Mesendoderm (in vitro differentiated cells): ENCODE measurements around the gene RETN. TPM values are rescaled to one million over a fixed set of nuclear protein-coding genes. Genes with fewer than 3 reads are reported as not detected.

Source experiments
- DNase-seq: peaks from one replicate; pipeline ENCODE4 v3.0.0; 2013
- H2AK5ac ChIP-seq: 2 replicates; pipeline ENCODE4 v1.6.1; 2013; ENCODE audit warnings: low read length, inconsistent platforms
- H2BK120ac ChIP-seq: 2 replicates; pipeline ENCODE4 v1.6.1; 2013; ENCODE audit warnings: low read depth, mild to moderate bottlenecking, low read length, moderate library complexity, mixed read lengths
- H2BK15ac ChIP-seq: replicated peaks from 2 replicates; pipeline ENCODE4 v1.6.1; 2013; ENCODE audit warnings: low read depth, mild to moderate bottlenecking, moderate library complexity
- H2BK5ac ChIP-seq: 2 replicates; pipeline ENCODE4 v1.6.1; 2013; ENCODE audit warnings: low read length, inconsistent platforms
- H3K18ac ChIP-seq: 2 replicates; pipeline ENCODE4 v1.6.1; 2013; ENCODE audit warnings: mild to moderate bottlenecking, low read length, mixed read lengths
- H3K23ac ChIP-seq: one replicate; pipeline ENCODE4 v1.6.1; 2013; ENCODE audit warnings: low read length
- H3K27ac ChIP-seq: 2 replicates; pipeline ENCODE4 v1.5.1; 2013; ENCODE audit warnings: low read depth, mild to moderate bottlenecking, inconsistent platforms, low read length, moderate library complexity
- H3K27me3 ChIP-seq: 2 replicates; pipeline ENCODE4 v1.6.1; 2013; ENCODE audit warnings: low read length, control low read depth, mild to moderate bottlenecking, inconsistent platforms; ENCODE audit not compliant: insufficient read depth, poor library complexity
- H3K36me3 ChIP-seq: 2 replicates; pipeline ENCODE4 v1.6.1; 2013; ENCODE audit warnings: low read length, inconsistent platforms; ENCODE audit not compliant: control insufficient read depth, insufficient read depth
- H3K4ac ChIP-seq: one replicate; pipeline ENCODE4 v1.6.1; 2013; ENCODE audit warnings: low read depth, mild to moderate bottlenecking, low read length, moderate library complexity
- H3K4me1 ChIP-seq: 2 replicates; pipeline ENCODE4 v1.6.1; 2013; ENCODE audit warnings: low read depth, low read length, inconsistent platforms; ENCODE audit not compliant: control insufficient read depth
- H3K4me2 ChIP-seq: 2 replicates; pipeline ENCODE4 v1.6.1; 2013; ENCODE audit warnings: low read length
- H3K4me3 ChIP-seq: 2 replicates; pipeline ENCODE4 v1.5.1; 2013; ENCODE audit warnings: mild to moderate bottlenecking, low read length
- H3K56ac ChIP-seq: one replicate; pipeline ENCODE4 v1.6.1; 2013; ENCODE audit warnings: low read length
- H3K79me1 ChIP-seq: 2 replicates; pipeline ENCODE4 v1.6.1; 2013; ENCODE audit warnings: low read length, inconsistent platforms
- H3K79me2 ChIP-seq: 2 replicates; pipeline ENCODE4 v1.6.1; 2013; ENCODE audit warnings: mild to moderate bottlenecking, low read length; ENCODE audit not compliant: control insufficient read depth, insufficient read depth
- H3K9ac ChIP-seq: 2 replicates; pipeline ENCODE4 v1.6.1; 2013; ENCODE audit warnings: low read length, inconsistent platforms
- H4K5ac ChIP-seq: one replicate; pipeline ENCODE4 v1.6.1; 2013; ENCODE audit warnings: low read length
- H4K8ac ChIP-seq: one replicate; pipeline ENCODE4 v1.6.1; 2013; ENCODE audit warnings: low read depth, mild to moderate bottlenecking, control low read depth, low read length, moderate library complexity
- WGBS: extraction: QIAGEN DNeasy Blood & Tissue Kit; methylation state at CpG from one replicate; pipeline ENCODE4 v1.1.7; 2013; ENCODE audit warnings: low lambda C conversion rate, missing lambda C conversion rate; ENCODE audit not compliant: insufficient coverage; ENCODE audit errors: extremely low coverage; 5-methylcytosine and 5-hydroxymethylcytosine counted together
- polyA plus RNA-seq, 2 experiments: library from polyadenylated mRNA; stranded (reverse); fragments of 200-250 nt; gene quantifications; one replicate each; pipeline ENCODE4 v1.2.3, GENCODE V29; 2013

Gene RETN, protein sequence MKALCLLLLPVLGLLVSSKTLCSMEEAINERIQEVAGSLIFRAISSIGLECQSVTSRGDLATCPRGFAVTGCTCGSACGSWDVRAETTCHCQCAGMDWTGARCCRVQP
- not detected for polyA plus RNA-seq (2013, experiment 1 of 2)
- not detected for polyA plus RNA-seq (2013, experiment 2 of 2)

DNA sequence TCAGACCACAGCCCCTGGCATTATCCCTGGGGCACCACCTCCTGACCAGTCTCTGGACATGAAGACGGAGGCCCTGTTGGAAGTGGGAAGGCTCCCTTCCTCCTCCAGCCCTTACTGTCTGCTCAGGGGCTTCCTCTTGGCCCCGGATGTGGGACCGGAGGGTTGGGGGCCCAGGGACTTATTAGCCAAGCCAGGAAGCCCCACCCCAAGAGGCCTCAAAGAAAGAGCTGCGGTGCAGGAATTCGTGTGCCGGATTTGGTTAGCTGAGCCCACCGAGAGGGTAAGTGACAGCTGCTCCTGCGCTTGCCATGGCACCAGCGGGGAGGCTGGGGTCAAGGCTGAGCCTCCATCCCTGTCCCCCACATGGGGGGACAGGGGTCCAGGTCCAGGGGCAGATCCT, at the start of gene RETN:
TSS of gene RETN (plus strand) at position 208 of the 400 bp plus-strand sequence. CDS start 278 bp downstream, outside the sequence.
- no peak within 1 kb of the TSS for H3K4me2 ChIP-seq
- H4K8ac ChIP-seq: no peak within 1 kb of the TSS
- H4K5ac ChIP-seq: no peak within 1 kb of the TSS
- H3K27ac ChIP-seq: no peak within 1 kb of the TSS
- H3K79me1 ChIP-seq: no peaks in the 10 kb centered on the region
- no peaks in the 10 kb centered on the region for H3K79me2 ChIP-seq
- no peak within 1 kb of the TSS for H3K56ac ChIP-seq
- H2BK120ac ChIP-seq: no peak within 1 kb of the TSS
- H3K18ac ChIP-seq: no peak within 1 kb of the TSS
- no peak within 1 kb of the TSS for H3K23ac ChIP-seq
- H3K36me3 ChIP-seq: no peaks in the 10 kb centered on the region
- H2BK15ac ChIP-seq: no peak within 1 kb of the TSS
- no peak within 1 kb of the TSS for H3K4ac ChIP-seq
- H2AK5ac ChIP-seq: no peak within 1 kb of the TSS
- WGBS: no CpG with 5 or more reads among the region's 9 CpGs
- no peak within 1 kb of the TSS for H2BK5ac ChIP-seq
- no peak within 1 kb of the TSS for H3K4me3 ChIP-seq
- H3K9ac ChIP-seq: no peak within 1 kb of the TSS
- H3K4me1 ChIP-seq: no peaks in the 10 kb centered on the region
- H3K27me3 ChIP-seq: no peaks in the 10 kb centered on the region
- DNase-seq: no peak

DNA sequence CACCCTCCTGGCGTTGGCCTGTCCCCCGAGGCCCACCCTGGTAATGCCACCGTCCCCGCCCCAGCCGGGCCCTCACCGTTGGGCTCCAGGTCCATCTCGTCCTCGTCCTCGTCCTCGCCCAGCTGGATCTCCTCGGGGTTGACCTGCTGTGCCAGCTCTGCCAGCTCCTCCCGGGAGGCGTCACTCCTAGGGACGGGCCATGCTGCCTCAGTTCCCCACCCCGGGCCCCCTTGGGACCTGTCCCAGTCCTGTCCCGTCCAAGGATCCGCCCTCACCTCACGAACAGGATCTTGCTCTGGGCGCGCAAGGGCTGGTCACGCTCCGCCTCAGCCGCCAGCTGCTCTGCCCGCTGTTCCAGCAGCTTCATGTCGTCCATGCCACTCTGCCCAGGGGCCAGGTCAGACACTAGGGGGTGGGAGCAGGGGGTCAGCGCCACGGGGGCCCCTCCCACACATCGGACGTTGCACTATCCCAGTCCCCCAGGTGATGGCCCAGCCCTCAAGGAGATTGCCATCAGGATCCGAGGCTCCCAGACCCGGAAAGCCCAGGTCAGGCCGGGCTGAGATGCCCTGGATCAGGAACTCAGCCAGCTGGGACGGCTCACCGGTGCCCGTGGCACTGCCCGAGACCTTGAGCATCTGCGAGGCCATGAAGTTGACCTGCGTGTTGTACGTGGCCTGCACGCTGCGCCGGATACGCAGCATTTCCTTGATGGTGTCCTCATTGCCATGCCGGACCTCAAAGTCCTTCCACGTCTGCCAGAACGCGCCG, 49.0 kb upstream of the RETN start:
- no peak overlapping the region for H3K23ac ChIP-seq
- no peak overlapping the region for H2BK5ac ChIP-seq
- no peaks in the 10 kb centered on the region for H3K4me1 ChIP-seq
- H3K4me3 ChIP-seq: no peak overlapping the region
- H3K9ac ChIP-seq: no peak overlapping the region
- H3K79me2 ChIP-seq: no peaks in the 10 kb centered on the region
- H4K8ac ChIP-seq: no peak overlapping the region
- WGBS: no CpG with 5 or more reads among the region's 48 CpGs
- H3K79me1 ChIP-seq: no peaks in the 10 kb centered on the region
- no peak overlapping the region for H2BK15ac ChIP-seq
- no peak overlapping the region for H3K56ac ChIP-seq
- no peak for DNase-seq
- no peak overlapping the region for H3K27ac ChIP-seq
- H3K4ac ChIP-seq: no peak overlapping the region
- no peaks in the 10 kb centered on the region for H3K27me3 ChIP-seq
- no peak overlapping the region for H3K18ac ChIP-seq
- no peak overlapping the region for H2BK120ac ChIP-seq
- no peak overlapping the region for H4K5ac ChIP-seq
- no peak overlapping the region for H3K4me2 ChIP-seq
- no peak overlapping the region for H2AK5ac ChIP-seq
- H3K36me3 ChIP-seq: peaks cover 9% of the 10 kb centered on the region

DNA sequence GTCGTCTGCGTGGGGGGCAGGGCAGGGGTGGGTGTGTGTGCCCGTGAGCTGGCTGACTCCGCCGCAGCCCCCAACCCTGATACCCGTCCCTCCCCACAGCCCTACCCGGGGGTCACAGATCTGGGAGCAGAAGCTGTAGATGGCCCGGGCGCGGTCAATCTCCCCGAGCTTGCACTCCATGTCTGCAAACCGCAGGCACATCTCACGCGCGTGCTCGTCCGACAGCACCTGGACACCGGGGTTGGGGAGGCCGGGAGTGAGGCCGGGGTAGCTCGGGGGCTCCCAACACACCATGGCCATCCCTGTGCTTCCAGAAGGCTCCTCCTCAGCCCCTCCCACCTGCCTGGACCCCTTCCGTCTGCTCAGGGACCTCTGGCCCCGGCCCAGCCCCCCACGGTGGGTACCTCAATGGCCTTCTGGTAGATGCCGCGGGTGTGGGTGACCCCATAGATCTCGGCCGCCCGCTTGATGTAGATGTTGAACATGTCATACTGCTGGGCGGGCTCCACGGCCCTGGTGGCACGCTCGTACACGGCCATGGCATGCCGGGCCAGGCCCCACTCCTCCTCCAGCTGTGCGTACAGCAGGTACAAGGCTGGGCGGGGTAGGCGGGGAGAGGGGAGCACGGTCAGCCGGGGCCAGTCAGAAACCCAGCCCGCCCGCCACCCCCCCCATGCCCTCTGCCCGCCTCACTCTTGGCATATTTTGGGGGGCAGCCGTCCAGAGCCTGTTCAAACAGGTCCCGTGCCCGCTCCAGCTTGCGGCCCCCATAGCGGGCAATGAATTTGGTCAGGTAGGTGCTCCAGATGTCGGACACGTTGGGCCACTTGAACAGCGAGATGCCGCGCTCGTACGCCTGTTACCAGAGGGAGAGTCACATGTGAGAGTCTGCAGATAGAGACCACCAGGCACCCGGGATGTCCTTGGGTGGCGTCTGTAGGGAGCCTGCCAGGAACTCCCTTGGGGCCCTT, 48.1 kb upstream of the RETN start:
- Histone ChIP-seq H3K4ac (no peak overlapping the region), H2BK5ac (no peak overlapping the region), H3K4me1 (no peaks in the 10 kb centered on the region), H3K79me2 (no peaks in the 10 kb centered on the region), H3K27me3 (no peaks in the 10 kb centered on the region), H3K27ac (no peak overlapping the region), H2BK15ac (no peak overlapping the region), H2BK120ac (no peak overlapping the region), H3K9ac (no peak overlapping the region), H3K79me1 (no peaks in the 10 kb centered on the region), H3K56ac (no peak overlapping the region), H3K23ac (no peak overlapping the region), H3K4me3 (no peak overlapping the region), H4K8ac (no peak overlapping the region), H2AK5ac (no peak overlapping the region), H3K36me3 (peaks cover 9% of the 10 kb centered on the region), H3K18ac (no peak overlapping the region), H4K5ac (no peak overlapping the region), H3K4me2 (no peak overlapping the region)
- no CpG with 5 or more reads among the region's 57 CpGs for WGBS
- no peak for DNase-seq

DNA sequence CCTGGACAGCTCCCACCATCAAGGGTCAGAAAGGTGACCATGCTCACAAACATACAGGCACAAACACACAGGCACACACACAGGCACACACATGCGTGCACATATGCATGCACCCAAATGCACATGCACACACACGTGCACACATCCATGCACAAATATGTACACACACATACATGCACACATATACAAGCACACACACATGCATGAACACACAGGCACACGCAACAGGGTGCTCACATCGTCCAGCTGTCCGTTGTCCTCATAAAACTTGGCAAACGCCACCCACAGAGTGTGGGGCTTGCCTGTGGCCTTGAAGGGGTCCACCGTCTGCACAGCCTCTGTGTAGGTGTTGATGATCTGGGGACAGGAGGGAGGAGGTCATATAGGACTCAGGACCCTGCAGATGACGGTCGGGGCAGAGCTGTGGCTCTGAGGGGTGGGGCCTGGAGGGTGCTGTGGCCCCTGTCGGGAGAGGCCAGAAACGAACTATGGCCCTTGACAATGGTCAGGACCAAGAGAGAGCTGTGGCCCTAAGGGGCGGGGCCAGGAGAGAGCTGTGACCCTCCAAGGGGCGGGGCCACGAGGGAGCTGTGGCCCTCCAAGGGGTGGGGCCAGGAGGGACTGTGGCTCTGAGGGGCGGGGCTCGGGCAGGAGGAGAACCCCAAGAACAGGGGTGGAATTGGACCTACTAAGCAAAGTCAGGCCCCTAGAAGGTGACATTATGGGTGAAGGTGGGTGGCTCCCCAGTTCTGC, 45.7 kb upstream of the RETN start:
- H3K4me2 ChIP-seq: no peak overlapping the region
- peaks cover 18% of the 10 kb centered on the region for H3K79me2 ChIP-seq
- H3K4me1 ChIP-seq: no peaks in the 10 kb centered on the region
- no peak overlapping the region for H3K56ac ChIP-seq
- no peak overlapping the region for H2AK5ac ChIP-seq
- no peak overlapping the region for H3K27ac ChIP-seq
- H4K5ac ChIP-seq: no peak overlapping the region
- H2BK120ac ChIP-seq: no peak overlapping the region
- no peak overlapping the region for H3K4me3 ChIP-seq
- no peak overlapping the region for H3K23ac ChIP-seq
- H2BK15ac ChIP-seq: no peak overlapping the region
- WGBS: no CpG with 5 or more reads among the region's 16 CpGs
- H3K9ac ChIP-seq: no peak overlapping the region
- H3K27me3 ChIP-seq: no peaks in the 10 kb centered on the region
- H4K8ac ChIP-seq: no peak overlapping the region
- no peak for DNase-seq
- H3K79me1 ChIP-seq: peaks cover 11% of the 10 kb centered on the region
- H3K4ac ChIP-seq: no peak overlapping the region
- no peak overlapping the region for H3K18ac ChIP-seq
- peaks cover 9% of the 10 kb centered on the region for H3K36me3 ChIP-seq
- H2BK5ac ChIP-seq: no peak overlapping the region

DNA sequence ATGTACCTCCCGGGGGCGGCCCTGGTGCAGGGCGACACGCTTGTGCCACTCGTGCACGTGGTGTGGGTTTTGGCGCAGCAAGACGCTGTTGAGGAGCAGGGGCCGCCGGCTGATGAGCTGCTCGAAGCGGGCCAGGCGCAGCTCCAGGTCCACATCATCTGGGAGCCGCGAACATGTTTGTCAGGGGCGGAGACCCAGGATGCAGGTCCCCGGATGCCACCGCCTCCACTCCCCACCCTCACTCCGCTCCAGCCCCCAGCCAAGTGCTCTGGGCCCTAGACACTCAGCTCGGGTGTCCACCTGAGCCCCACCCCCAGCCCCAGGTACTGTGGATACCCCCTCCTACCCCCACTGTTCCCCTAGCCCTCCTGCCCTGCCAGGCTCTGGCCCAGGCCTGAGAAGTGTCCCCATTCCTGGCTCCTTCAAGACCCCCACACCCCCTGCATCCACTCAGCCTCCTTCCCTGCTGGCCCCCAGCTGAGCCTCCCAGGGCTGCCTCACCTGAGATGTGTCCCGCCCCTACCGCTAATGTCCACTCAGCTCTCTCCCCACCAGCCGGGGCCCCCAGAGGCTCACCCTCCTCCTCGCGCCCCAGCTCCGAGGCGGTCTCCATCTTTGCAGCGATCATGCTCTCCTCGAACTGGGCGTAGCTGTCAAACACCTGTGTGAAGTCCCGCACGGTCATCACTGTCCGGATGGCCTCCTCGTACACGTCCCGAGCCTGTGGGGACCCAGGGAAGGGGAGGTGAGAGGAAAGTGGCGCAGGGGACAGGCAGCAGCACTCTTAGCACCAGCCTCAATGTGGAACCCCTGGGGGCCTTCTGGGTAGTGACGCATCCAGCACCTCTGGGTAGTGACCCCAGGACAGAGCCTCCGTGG, 44.9 kb upstream of the RETN start:
- Histone ChIP-seq H3K4me2 (no peak overlapping the region), H3K56ac (no peak overlapping the region), H3K27ac (no peak overlapping the region), H3K23ac (no peak overlapping the region), H2BK15ac (no peak overlapping the region), H3K18ac (no peak overlapping the region), H4K8ac (no peak overlapping the region), H3K79me1 (peaks cover 17% of the 10 kb centered on the region), H3K79me2 (peaks cover 26% of the 10 kb centered on the region), H3K9ac (no peak overlapping the region), H3K4me3 (no peak overlapping the region), H3K27me3 (no peaks in the 10 kb centered on the region), H3K4ac (no peak overlapping the region), H2BK5ac (no peak overlapping the region), H2BK120ac (no peak overlapping the region), H3K36me3 (peaks cover 7% of the 10 kb centered on the region), H2AK5ac (no peak overlapping the region), H3K4me1 (no peaks in the 10 kb centered on the region), H4K5ac (no peak overlapping the region)
- no CpG with 5 or more reads among the region's 39 CpGs for WGBS
- DNase-seq: no peak
